GM10266 (cell line): ENCODE results near the gene MYO18B.
"Not testable (repeated sequence)": the region's sequence is repeated elsewhere in the genome, so short reads cannot be mapped to it uniquely, and the experiment has no call there.

Source experiments
- DNase-seq: peaks from one replicate; pipeline ENCODE4 v3.0.0; 2012; ENCODE audit errors: extremely low spot score
- TF ChIP-seq, protein P1 (sequence below): IDR thresholded peaks from 2 replicates; pipeline ENCODE4 v1.5.1; 2012; ENCODE audit warnings: mild to moderate bottlenecking, low read depth; ENCODE audit not compliant: control insufficient read depth, insufficient read depth; ENCODE audit errors: missing control alignments

MYO18B gene

GRCh38 chr22:25969901-25970300 lies 227.9 kb downstream of the MYO18B start:
- no peak for DNase-seq

DNA sequence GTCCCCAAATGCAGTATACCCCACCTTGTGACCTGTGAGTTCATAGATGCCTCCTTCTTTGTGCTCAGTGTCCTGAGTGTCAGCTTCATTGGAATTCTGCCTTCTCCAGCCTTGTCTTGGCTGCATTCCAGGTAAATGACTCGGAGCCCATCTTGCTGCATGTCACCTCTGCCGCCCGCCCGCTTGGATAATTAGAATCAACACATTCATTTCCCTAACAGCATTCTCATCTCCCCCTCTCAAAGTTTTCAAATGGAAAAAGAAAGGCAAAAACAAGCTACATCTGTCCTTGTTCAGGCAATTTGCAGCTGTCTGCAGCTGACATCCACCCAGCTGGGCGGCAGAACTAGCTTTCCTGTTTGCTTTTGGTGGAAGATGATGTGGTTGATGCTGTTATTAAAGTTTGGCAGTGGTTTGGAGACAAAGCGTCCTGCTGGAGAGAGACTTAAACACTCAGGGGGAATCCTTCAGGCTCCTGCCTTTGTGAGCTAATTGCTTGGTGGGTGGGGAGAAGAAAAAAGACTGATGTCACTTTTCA lies 228.5 kb downstream of the MYO18B start:
- TF ChIP-seq, protein P1, sequence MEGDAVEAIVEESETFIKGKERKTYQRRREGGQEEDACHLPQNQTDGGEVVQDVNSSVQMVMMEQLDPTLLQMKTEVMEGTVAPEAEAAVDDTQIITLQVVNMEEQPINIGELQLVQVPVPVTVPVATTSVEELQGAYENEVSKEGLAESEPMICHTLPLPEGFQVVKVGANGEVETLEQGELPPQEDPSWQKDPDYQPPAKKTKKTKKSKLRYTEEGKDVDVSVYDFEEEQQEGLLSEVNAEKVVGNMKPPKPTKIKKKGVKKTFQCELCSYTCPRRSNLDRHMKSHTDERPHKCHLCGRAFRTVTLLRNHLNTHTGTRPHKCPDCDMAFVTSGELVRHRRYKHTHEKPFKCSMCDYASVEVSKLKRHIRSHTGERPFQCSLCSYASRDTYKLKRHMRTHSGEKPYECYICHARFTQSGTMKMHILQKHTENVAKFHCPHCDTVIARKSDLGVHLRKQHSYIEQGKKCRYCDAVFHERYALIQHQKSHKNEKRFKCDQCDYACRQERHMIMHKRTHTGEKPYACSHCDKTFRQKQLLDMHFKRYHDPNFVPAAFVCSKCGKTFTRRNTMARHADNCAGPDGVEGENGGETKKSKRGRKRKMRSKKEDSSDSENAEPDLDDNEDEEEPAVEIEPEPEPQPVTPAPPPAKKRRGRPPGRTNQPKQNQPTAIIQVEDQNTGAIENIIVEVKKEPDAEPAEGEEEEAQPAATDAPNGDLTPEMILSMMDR: no peak
- no peak for DNase-seq

More at GRCh38 chr22:25969901-25970300, 227.9 kb downstream of the MYO18B start:
- TF ChIP-seq, protein P1: no peak

GRCh38 chr22:25970999-25971811 lies 229.2 kb downstream of the MYO18B start:
- TF ChIP-seq, protein P1: no peak
- no peak for DNase-seq

- TF ChIP-seq, protein P1: no peak
These were observed 230.4 kb downstream of the MYO18B start for GRCh38 chr22:25972397-25972796.

DNA sequence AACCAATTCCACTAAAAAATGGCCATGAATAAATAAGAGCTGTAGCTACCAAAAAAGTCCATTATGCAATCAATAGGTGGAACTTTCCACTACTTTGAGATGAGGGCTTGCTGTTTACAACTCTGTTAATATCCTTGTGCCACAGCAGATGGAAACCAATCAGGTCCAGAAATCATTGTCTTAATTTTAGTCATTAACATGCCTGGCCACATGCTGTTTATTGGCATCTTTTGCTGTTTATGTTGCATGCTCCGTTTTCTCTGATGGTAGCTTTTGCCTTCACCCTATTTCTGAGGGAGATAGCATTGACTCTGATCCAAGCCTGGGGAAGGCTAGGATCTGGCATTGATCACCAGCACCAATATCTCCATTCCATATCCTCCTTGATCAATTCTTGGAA lies 234.4 kb downstream of the MYO18B start:
- TF ChIP-seq, protein P1: no peak

More at GRCh38 chr22:25972397-25972796, 230.4 kb downstream of the MYO18B start:
- DNase-seq: no peak

DNA sequence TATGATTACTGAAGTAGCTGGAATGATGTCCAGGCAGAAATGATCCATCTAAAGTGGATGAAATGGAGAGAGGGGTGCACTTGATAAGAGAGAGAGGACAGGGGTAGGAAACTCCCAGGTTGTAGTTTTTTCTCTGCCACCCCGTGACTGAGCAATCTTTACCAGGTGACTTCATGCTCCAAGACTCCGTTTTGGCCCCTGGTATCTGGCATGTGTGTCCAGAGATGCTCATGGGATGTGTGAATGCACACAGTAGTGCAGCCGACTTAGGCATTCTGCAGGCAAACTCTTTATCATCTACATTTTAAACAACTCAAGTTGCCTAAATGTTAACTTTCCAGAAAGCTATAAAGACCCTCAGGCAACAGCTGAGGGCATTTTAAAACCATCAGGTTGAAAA lies 238.0 kb downstream of the MYO18B start:
- TF ChIP-seq, protein P1: no peak
- no peak for DNase-seq

More for the DNA sequence above, 234.4 kb downstream of the MYO18B start:
- DNase-seq: no peak

DNA sequence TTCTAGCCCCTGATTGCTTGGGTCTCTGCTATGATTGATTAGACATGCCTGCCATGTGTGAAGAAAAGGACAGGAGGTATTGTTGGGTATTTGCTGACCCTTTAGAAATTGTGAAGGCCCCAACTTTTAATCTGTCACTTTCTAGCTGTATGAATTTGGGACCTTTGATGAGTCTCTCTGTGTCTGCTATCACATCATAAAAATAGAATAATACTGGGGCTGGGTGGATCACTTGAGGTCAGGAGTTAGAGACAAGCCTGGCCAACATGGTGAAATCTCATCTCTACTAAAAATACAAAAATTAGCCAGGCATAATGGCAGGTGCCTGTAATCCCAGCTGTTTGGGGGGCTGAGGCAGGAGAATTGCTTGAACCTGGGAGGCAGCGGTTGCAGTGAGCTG lies 242.9 kb downstream of the MYO18B start:
- not testable (repeated sequence) for DNase-seq
